ENCODE measurements around the gene SPATA31C1.

Gene SPATA31C1

DNA sequence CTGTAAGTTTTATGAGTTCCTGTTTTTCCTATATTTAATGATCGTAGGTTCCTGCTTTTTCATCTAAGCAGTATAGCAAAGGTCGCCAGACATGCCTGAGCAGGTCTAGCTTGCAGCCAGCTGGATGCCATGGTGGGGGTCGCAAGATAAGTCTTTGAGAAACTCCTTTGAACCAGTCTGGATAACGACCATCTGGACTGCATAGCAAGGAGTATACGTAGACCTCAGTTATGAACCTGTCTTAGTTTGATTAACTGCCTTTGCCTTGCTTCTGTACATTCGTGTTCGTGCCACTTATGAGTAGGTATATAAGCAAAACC, 43.5 kb upstream of the SPATA31C1 start:
- H3K9me2 ChIP-seq (replicated peaks; ENCODE audit: insufficient read depth, low read length), result no peaks in the 10 kb centered on the region
- no peak overlapping the region for H2AFZ ChIP-seq (ENCODE audit: low read depth, low read length, severe bottlenecking)
- no peak overlapping the region for H3K27ac ChIP-seq (ENCODE audit: low read depth, low read length)
- no peaks in the 10 kb centered on the region for H3K36me3 ChIP-seq (ENCODE audit: low read length)
- no peak for TF ChIP-seq EZH2phosphoT487 (conservative IDR thresholded peaks at IDR 0.05; ENCODE audit: low read length)
- TF ChIP-seq, protein P1, sequence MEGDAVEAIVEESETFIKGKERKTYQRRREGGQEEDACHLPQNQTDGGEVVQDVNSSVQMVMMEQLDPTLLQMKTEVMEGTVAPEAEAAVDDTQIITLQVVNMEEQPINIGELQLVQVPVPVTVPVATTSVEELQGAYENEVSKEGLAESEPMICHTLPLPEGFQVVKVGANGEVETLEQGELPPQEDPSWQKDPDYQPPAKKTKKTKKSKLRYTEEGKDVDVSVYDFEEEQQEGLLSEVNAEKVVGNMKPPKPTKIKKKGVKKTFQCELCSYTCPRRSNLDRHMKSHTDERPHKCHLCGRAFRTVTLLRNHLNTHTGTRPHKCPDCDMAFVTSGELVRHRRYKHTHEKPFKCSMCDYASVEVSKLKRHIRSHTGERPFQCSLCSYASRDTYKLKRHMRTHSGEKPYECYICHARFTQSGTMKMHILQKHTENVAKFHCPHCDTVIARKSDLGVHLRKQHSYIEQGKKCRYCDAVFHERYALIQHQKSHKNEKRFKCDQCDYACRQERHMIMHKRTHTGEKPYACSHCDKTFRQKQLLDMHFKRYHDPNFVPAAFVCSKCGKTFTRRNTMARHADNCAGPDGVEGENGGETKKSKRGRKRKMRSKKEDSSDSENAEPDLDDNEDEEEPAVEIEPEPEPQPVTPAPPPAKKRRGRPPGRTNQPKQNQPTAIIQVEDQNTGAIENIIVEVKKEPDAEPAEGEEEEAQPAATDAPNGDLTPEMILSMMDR (IDR thresholded peaks at IDR 0.05; ENCODE audit: insufficient read depth, low read length, poor library complexity, severe bottlenecking), result no peak
- no peak overlapping the region for H3K9ac ChIP-seq (ENCODE audit: low read length)
- H4K20me1 ChIP-seq (ENCODE audit: low read depth, low read length), result no peaks in the 10 kb centered on the region
- no peaks in the 10 kb centered on the region for H3K9me3 ChIP-seq (ENCODE audit: insufficient read depth, low read length)
- no peaks in the 10 kb centered on the region for H3F3A ChIP-seq (ENCODE audit: insufficient read depth)
- H3K4me3 ChIP-seq (ENCODE audit: insufficient read depth, low read length, poor library complexity, severe bottlenecking), result no peak overlapping the region
- H3K79me2 ChIP-seq (ENCODE audit: insufficient read depth, low read length), result no peaks in the 10 kb centered on the region
- no peak overlapping the region for H3K4me2 ChIP-seq (ENCODE audit: low read depth, low read length, poor library complexity, severe bottlenecking)
- H3K27me3 ChIP-seq (ENCODE audit: low read length), result no peaks in the 10 kb centered on the region

DNA sequence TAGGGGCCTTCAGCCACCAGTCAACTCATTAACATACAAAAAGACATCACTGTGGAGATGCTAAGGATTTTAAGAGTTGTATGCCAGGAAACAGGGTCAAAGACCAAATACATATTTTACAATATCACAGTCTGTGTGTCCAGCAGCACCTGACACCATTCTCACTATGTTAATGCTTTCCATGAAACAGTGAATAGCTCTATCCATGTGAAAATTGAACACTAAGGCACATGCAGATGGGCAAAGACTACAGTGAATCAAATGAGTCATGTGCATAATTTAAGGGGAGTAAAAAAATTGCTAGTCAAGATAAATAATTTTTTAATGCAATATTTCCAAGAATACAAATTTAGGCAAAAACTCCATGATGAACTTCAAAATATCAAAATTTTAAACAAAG, 42.7 kb upstream of the SPATA31C1 start:
- Histone ChIP-seq H3K9ac (ENCODE audit: low read length) (no peak overlapping the region), H3K9me2 (replicated peaks; ENCODE audit: insufficient read depth, low read length) (no peaks in the 10 kb centered on the region), H3K27me3 (ENCODE audit: low read length) (no peaks in the 10 kb centered on the region), H3K36me3 (ENCODE audit: low read length) (no peaks in the 10 kb centered on the region), H3K4me2 (ENCODE audit: low read depth, low read length, poor library complexity, severe bottlenecking) (no peak overlapping the region), H3K9me3 (ENCODE audit: insufficient read depth, low read length) (no peaks in the 10 kb centered on the region), H3K4me3 (ENCODE audit: insufficient read depth, low read length, poor library complexity, severe bottlenecking) (no peak overlapping the region), H3K27ac (ENCODE audit: low read depth, low read length) (no peak overlapping the region), H2AFZ (ENCODE audit: low read depth, low read length, severe bottlenecking) (no peak overlapping the region), H4K20me1 (ENCODE audit: low read depth, low read length) (no peaks in the 10 kb centered on the region), H3F3A (ENCODE audit: insufficient read depth) (no peaks in the 10 kb centered on the region), H3K79me2 (ENCODE audit: insufficient read depth, low read length) (no peaks in the 10 kb centered on the region)
- no peak for TF ChIP-seq EZH2phosphoT487 (conservative IDR thresholded peaks at IDR 0.05; ENCODE audit: low read length)
- TF ChIP-seq, protein P1 (IDR thresholded peaks at IDR 0.05; ENCODE audit: insufficient read depth, low read length, poor library complexity, severe bottlenecking), result no peak

GRCh38 chr9:87875831-87876545, 41.8 kb upstream of the SPATA31C1 start:
- H3K4me2 ChIP-seq (ENCODE audit: low read depth, low read length, poor library complexity, severe bottlenecking), result no peak overlapping the region
- no peaks in the 10 kb centered on the region for H3K27me3 ChIP-seq (ENCODE audit: low read length)
- H3K36me3 ChIP-seq (ENCODE audit: low read length), result no peaks in the 10 kb centered on the region
- no peaks in the 10 kb centered on the region for H3K9me2 ChIP-seq (replicated peaks; ENCODE audit: insufficient read depth, low read length)
- H3K9ac ChIP-seq (ENCODE audit: low read length), result no peak overlapping the region
- H3K9me3 ChIP-seq (ENCODE audit: insufficient read depth, low read length), result no peaks in the 10 kb centered on the region
- no peak overlapping the region for H2AFZ ChIP-seq (ENCODE audit: low read depth, low read length, severe bottlenecking)
- H3F3A ChIP-seq (ENCODE audit: insufficient read depth), result no peaks in the 10 kb centered on the region
- H3K27ac ChIP-seq (ENCODE audit: low read depth, low read length), result no peak overlapping the region
- no peaks in the 10 kb centered on the region for H3K79me2 ChIP-seq (ENCODE audit: insufficient read depth, low read length)
- no peak for TF ChIP-seq EZH2phosphoT487 (conservative IDR thresholded peaks at IDR 0.05; ENCODE audit: low read length)
- TF ChIP-seq, protein P1 (IDR thresholded peaks at IDR 0.05; ENCODE audit: insufficient read depth, low read length, poor library complexity, severe bottlenecking), result no peak
- H3K4me3 ChIP-seq (ENCODE audit: insufficient read depth, low read length, poor library complexity, severe bottlenecking), result no peak overlapping the region
- H4K20me1 ChIP-seq (ENCODE audit: low read depth, low read length), result no peaks in the 10 kb centered on the region
